ENCODE measurements around the gene NHLH2. TPM values are rescaled to one million over a fixed set of nuclear protein-coding genes. Genes with fewer than 3 reads are reported as not detected.

NHLH2 gene
- not detected for total RNA-seq

GRCh38 chr1:115840605-115841460 lies at the start of gene NHLH2:
NHLH2 (minus strand) TSS chr1:115841126; CDS start chr1:115838372, 2,754 bp downstream.
- Mint-ChIP-seq H3K9me3 (no peaks in the 10 kb centered on the region), H3K27ac (no peak within 1 kb of the TSS), H3K36me3 (peaks cover 0 to 4% of the 10 kb centered on the region in 2 donors)
- ATAC-seq (no peak), DNase-seq (ENCODE audit: low spot score in 2 of 2) (no peak)

- DNase-seq (ENCODE audit: low spot score in 2 of 2) (no peak), ATAC-seq (no peak)
- H3K9me3 Mint-ChIP-seq, result peaks cover 0 to 4% of the 10 kb centered on the region in 2 donors
- no peaks in the 10 kb centered on the region for H3K36me3 Mint-ChIP-seq
- no peak overlapping the region for H3K27ac Mint-ChIP-seq
Observed at GRCh38 chr1:115890580-115890979, 49.7 kb upstream of the NHLH2 start.

GRCh38 chr1:115888976-115889375 lies 48.0 kb upstream of the NHLH2 start:
- Mint-ChIP-seq H3K9me3 (peaks cover 0 to 4% of the 10 kb centered on the region in 2 donors), H3K27ac (no peak overlapping the region), H3K36me3 (no peaks in the 10 kb centered on the region)
- DNase-seq (ENCODE audit: low spot score in 2 of 2) (no peak), ATAC-seq (no peak)

GRCh38 chr1:115882913-115883902 lies 42.3 kb upstream of the NHLH2 start:
- DNase-seq (ENCODE audit: low spot score in 2 of 2), result no peak
- Mint-ChIP-seq H3K36me3 (no peaks in the 10 kb centered on the region), H3K27ac (no peak overlapping the region), H3K9me3 (no peaks in the 10 kb centered on the region)
- ATAC-seq, result no peak

GRCh38 chr1:115880981-115881672 lies 40.2 kb upstream of the NHLH2 start:
- Mint-ChIP-seq H3K9me3 (no peaks in the 10 kb centered on the region), H3K27ac (no peak overlapping the region), H3K36me3 (no peaks in the 10 kb centered on the region)
- DNase-seq (ENCODE audit: low spot score in 2 of 2), result no peak
- ATAC-seq, result no peak

GRCh38 chr1:115879977-115880376 lies 39.1 kb upstream of the NHLH2 start:
- H3K36me3 Mint-ChIP-seq, result no peaks in the 10 kb centered on the region
- ATAC-seq (no peak), DNase-seq (ENCODE audit: low spot score in 2 of 2) (no peak)
- H3K9me3 Mint-ChIP-seq, result no peaks in the 10 kb centered on the region
- H3K27ac Mint-ChIP-seq, result no peak overlapping the region

- no peak for DNase-seq (ENCODE audit: low spot score in 2 of 2)
- no peak overlapping the region for H3K27ac Mint-ChIP-seq
- no peaks in the 10 kb centered on the region for H3K9me3 Mint-ChIP-seq
- H3K36me3 Mint-ChIP-seq, result no peaks in the 10 kb centered on the region
- no peak for ATAC-seq
Observed at GRCh38 chr1:115877511-115877910, 36.6 kb upstream of the NHLH2 start.

- DNase-seq (ENCODE audit: low spot score in 2 of 2) (no peak), ATAC-seq (no peak)
- Mint-ChIP-seq H3K27ac (no peak overlapping the region), H3K9me3 (no peaks in the 10 kb centered on the region), H3K36me3 (no peaks in the 10 kb centered on the region)
Observed at GRCh38 chr1:115874904-115875303, 34.0 kb upstream of the NHLH2 start.

- no peak for DNase-seq (ENCODE audit: low spot score in 2 of 2)
- Mint-ChIP-seq H3K36me3 (no peaks in the 10 kb centered on the region), H3K27ac (no peak overlapping the region), H3K9me3 (no peaks in the 10 kb centered on the region)
- no peak for ATAC-seq
Observed at GRCh38 chr1:115874497-115874896, 33.6 kb upstream of the NHLH2 start.

- Mint-ChIP-seq H3K9me3 (no peaks in the 10 kb centered on the region), H3K36me3 (no peaks in the 10 kb centered on the region), H3K27ac (no peak overlapping the region)
- DNase-seq (ENCODE audit: low spot score in 2 of 2) (no peak), ATAC-seq (no peak)
Observed at GRCh38 chr1:115873184-115873583, 32.3 kb upstream of the NHLH2 start.

- ATAC-seq (no peak), DNase-seq (ENCODE audit: low spot score in 2 of 2) (no peak)
- no peaks in the 10 kb centered on the region for H3K36me3 Mint-ChIP-seq
Observed at GRCh38 chr1:115869064-115869463, 28.1 kb upstream of the NHLH2 start.

GRCh38 chr1:115867216-115867615 lies 26.3 kb upstream of the NHLH2 start:
- no peak overlapping the region for H3K27ac Mint-ChIP-seq
- no peaks in the 10 kb centered on the region for H3K9me3 Mint-ChIP-seq
- no peaks in the 10 kb centered on the region for H3K36me3 Mint-ChIP-seq
- no peak for DNase-seq (ENCODE audit: low spot score in 2 of 2)
- ATAC-seq, result no peak

More at GRCh38 chr1:115869064-115869463, 28.1 kb upstream of the NHLH2 start:
- H3K27ac Mint-ChIP-seq, result no peak overlapping the region
- H3K9me3 Mint-ChIP-seq, result no peaks in the 10 kb centered on the region

- no peak for ATAC-seq
- Mint-ChIP-seq H3K27ac (no peak overlapping the region), H3K9me3 (no peaks in the 10 kb centered on the region), H3K36me3 (no peaks in the 10 kb centered on the region)
- DNase-seq (ENCODE audit: low spot score in 2 of 2), result no peak
Observed at GRCh38 chr1:115865704-115866380, 24.9 kb upstream of the NHLH2 start.

- no peaks in the 10 kb centered on the region for H3K9me3 Mint-ChIP-seq
- no peak for ATAC-seq
- DNase-seq (ENCODE audit: low spot score in 2 of 2), result no peak
- H3K27ac Mint-ChIP-seq, result no peak overlapping the region
- no peaks in the 10 kb centered on the region for H3K36me3 Mint-ChIP-seq
Observed at GRCh38 chr1:115862403-115862802, 21.5 kb upstream of the NHLH2 start.

GRCh38 chr1:115854005-115854404 lies 13.1 kb upstream of the NHLH2 start:
- ATAC-seq, result no peak
- H3K9me3 Mint-ChIP-seq, result peaks cover 4 to 17% of the 10 kb centered on the region in 2 donors
- DNase-seq (ENCODE audit: low spot score in 2 of 2), result no peak
- H3K36me3 Mint-ChIP-seq, result peaks cover 0 to 6% of the 10 kb centered on the region in 2 donors
- H3K27ac Mint-ChIP-seq, result no peak overlapping the region

- H3K9me3 Mint-ChIP-seq, result peaks cover 4 to 17% of the 10 kb centered on the region in 2 donors
- no peaks in the 10 kb centered on the region for H3K36me3 Mint-ChIP-seq
- H3K27ac Mint-ChIP-seq, result no peak overlapping the region
- DNase-seq (ENCODE audit: low spot score in 2 of 2) (no peak), ATAC-seq (no peak)
Observed at GRCh38 chr1:115850937-115851336, 10.0 kb upstream of the NHLH2 start.
